Lower lobe of right lung (tissue), 2 donors: Measurements from ENCODE around the gene CSNK1D. TPM values are rescaled to one million over a fixed set of nuclear protein-coding genes. Genes with fewer than 3 reads are reported as not detected.

Experiments used
- ATAC-seq, 2 donors: fragments of 200-7000 bp; cut with Tn5 transposase; one replicate each; pipeline ENCODE4 v1.9.1; 2020 to 2022; ENCODE audit warnings: mild to moderate bottlenecking in 2 of 2, moderate library complexity in 2 of 2
- DNase-seq: peaks from one replicate; pipeline ENCODE4 v3.0.0-alpha.2; 2020
- H3K27ac ChIP-seq: fragments of 200-600 bp; one replicate; pipeline ENCODE4 v1.8.0; 2022
- H3K27me3 ChIP-seq: fragments of 200-600 bp; one replicate; pipeline ENCODE4 v1.8.0; 2022; ENCODE audit warnings: low read depth
- H3K36me3 ChIP-seq: fragments of 200-600 bp; one replicate; pipeline ENCODE4 v1.8.0; 2022; ENCODE audit warnings: mild to moderate bottlenecking
- H3K4me1 ChIP-seq: fragments of 200-600 bp; one replicate; pipeline ENCODE4 v1.8.0; 2022
- H3K4me3 ChIP-seq: fragments of 200-600 bp; one replicate; pipeline ENCODE4 v1.8.0; 2022; ENCODE audit warnings: mild to moderate bottlenecking
- H3K9me3 ChIP-seq: fragments of 200-600 bp; one replicate; pipeline ENCODE4 v1.8.0; 2022
- intact Hi-C: fragments of 100-400 bp; cut with DNase I; formaldehyde crosslinking; loops from one replicate; pipeline ENCODE4 v1.11.0; 2022
- total RNA-seq: library from RNA; stranded (reverse); fragmentation: NEBNext Ultra II Directional; extraction: Animal tissue kit (Norgen Biotek cat#: 25700); gene quantifications from one replicate; pipeline ENCODE4 v1.2.1, GENCODE V29; 2021
- TF ChIP-seq, protein P1 (sequence below): fragments of 200-600 bp; IDR thresholded peaks from one replicate; pipeline ENCODE4 v1.8.0; 2022; ENCODE audit warnings: antibody characterized with exemption, mild to moderate bottlenecking
- donor health status: DM: no; HTN: yes; CAD: no; lungs with severe emphysema.

Gene CSNK1D
- total RNA-seq, 1 donor from 2014 or later, result 146 TPM

- peaks cover 7% of the 10 kb centered on the region for H3K36me3 ChIP-seq
- H3K4me1 ChIP-seq, result peaks cover 27% of the 10 kb centered on the region
- H3K4me3 ChIP-seq, result no peak overlapping the region
- no peaks in the 10 kb centered on the region for H3K27me3 ChIP-seq
- TF ChIP-seq, protein P1, sequence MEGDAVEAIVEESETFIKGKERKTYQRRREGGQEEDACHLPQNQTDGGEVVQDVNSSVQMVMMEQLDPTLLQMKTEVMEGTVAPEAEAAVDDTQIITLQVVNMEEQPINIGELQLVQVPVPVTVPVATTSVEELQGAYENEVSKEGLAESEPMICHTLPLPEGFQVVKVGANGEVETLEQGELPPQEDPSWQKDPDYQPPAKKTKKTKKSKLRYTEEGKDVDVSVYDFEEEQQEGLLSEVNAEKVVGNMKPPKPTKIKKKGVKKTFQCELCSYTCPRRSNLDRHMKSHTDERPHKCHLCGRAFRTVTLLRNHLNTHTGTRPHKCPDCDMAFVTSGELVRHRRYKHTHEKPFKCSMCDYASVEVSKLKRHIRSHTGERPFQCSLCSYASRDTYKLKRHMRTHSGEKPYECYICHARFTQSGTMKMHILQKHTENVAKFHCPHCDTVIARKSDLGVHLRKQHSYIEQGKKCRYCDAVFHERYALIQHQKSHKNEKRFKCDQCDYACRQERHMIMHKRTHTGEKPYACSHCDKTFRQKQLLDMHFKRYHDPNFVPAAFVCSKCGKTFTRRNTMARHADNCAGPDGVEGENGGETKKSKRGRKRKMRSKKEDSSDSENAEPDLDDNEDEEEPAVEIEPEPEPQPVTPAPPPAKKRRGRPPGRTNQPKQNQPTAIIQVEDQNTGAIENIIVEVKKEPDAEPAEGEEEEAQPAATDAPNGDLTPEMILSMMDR, result no peak
- intact Hi-C loops, result no loop called here
- no peak for DNase-seq
- H3K9me3 ChIP-seq, result no peaks in the 10 kb centered on the region
- no peak for ATAC-seq
- no peak overlapping the region for H3K27ac ChIP-seq
Observed at GRCh38 chr17:82276938-82277337, 3.4 kb upstream of the CSNK1D start.

GRCh38 chr17:82275326-82275725 lies 1.8 kb upstream of the CSNK1D start:
- Histone ChIP-seq H3K4me3 (no peak overlapping the region), H3K9me3 (no peaks in the 10 kb centered on the region), H3K27ac (no peak overlapping the region), H3K4me1 (peaks cover 33% of the 10 kb centered on the region), H3K27me3 (no peaks in the 10 kb centered on the region), H3K36me3 (peaks cover 23% of the 10 kb centered on the region)
- ATAC-seq (no peak), DNase-seq (no peak)
- intact Hi-C loops, result no loop called here
- TF ChIP-seq, protein P1, result no peak

DNA sequence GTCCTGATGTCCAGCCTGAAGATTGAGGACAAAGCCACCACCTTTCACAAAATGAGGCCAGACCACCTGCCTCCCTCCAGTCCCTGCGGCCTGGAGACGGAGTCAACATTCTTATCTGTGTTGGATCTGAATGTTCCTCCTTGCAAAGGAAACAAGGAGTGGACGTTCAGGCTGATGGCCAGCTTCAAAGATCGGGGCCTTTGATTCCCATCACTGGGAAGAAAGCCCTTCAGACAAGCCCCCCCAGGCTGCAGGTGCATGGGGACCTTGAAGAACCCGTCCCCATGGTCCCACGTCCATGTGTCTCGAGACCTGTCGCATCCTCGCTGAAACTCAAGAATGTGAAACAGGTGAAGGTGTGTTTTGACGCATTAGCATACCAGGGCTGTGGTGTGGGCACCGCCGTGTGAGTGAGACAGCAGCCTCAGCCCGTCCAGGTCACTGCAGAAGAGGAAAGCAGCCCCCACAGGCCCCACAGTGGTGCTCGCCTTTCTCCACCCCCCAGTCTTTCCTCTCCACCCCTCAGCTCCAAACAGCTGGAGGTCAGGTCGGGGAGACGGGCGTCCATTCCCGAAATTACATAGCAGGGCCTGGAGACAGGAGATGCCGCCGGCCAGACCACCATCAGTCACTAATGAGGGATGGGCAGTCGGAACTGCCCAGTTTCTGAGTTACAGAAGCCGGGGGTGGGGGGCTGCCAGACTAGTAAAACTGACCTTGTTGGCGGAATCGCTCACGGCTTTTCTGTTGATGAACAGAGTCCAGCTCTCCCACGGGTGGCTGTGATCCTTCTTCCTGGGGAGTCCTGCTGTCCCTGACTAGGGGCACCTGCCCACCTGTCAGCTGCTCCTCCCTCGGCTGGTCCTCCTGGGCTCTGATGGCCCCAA lies 877 bp upstream of the CSNK1D start:
- H3K36me3 ChIP-seq, result peaks cover 33% of the 10 kb centered on the region
- ATAC-seq (no peak), DNase-seq (no peak)
- H3K9me3 ChIP-seq, result no peaks in the 10 kb centered on the region
- TF ChIP-seq, protein P1, result no peak
- H3K27ac ChIP-seq, result peak overlapping the region; percentile 99
- H3K4me1 ChIP-seq, result peaks cover 42% of the 10 kb centered on the region
- intact Hi-C loops, result no loop called here
- H3K27me3 ChIP-seq, result no peaks in the 10 kb centered on the region
- peak overlapping the region; percentile 92 for H3K4me3 ChIP-seq

DNA sequence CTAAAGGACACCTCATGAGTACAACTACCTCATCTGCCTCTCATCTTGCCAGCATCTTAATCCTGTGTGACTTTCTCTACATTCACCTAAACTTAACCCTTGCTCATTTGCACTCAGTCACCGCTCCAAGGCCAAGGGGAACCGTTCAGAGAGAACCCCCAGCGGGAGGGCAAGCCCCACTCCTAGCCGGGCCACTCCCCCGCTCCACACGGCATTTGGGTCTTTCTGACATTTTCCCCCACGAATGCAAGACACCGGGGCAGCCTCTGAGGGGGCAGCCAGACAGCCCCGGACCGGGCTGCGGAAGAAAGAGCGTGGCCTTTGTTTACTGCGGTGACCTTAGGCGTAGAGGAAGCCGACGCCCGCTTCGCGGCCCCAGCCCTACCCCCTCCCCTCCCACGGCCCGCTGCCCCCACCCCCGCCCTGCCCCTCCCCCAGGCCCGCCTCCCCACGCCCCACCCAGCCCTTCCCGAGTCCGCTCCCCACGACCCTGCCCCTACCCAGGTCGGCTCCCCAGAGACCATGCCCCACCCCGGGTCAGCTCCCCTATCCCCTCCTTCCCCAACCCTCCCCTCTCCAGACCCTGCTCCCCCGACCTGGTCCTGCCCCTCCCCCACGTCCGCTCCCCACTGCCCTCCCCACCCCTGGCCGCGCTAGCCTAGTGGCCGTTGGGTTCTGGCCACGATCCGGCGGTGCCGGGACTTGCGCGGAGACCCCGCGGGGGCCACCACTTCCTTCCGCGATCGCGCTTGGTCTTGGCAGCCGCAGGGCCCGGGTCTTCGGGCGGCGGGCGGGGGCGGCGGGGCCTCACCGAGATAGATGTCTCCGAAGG lies 789 bp downstream of the CSNK1D start:
- peaks cover 43% of the 10 kb centered on the region for H3K36me3 ChIP-seq
- DNase-seq (peak; percentile 73), ATAC-seq (peak; percentile 52 to 59)
- peak overlapping the region; percentile 99 for H3K27ac ChIP-seq
- H3K9me3 ChIP-seq, result no peaks in the 10 kb centered on the region
- intact Hi-C loops, result no loop called here
- peaks cover 59% of the 10 kb centered on the region for H3K4me1 ChIP-seq
- H3K4me3 ChIP-seq, result peak overlapping the region; percentile 92
- TF ChIP-seq, protein P1, result no peak
- H3K27me3 ChIP-seq, result no peaks in the 10 kb centered on the region

DNA sequence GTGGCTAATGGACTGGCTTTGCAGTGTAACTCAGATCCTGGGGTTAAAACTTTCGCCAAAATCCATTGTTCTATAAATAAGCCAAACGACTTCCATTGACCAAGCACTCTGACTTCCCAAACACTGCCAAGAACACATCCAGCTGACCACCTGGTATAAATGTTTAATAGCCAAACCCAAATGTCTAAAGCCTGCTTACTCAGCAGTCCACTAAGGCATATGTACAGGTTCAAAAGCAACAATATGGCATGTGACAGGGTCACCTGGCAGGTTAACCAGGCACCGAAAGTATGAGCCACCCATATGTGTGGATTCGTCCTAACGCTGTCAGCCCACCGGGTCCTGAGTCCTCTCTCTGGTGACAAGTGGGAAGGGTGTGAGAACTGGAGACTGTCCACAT lies 2.1 kb downstream of the CSNK1D start:
- ATAC-seq (no peak), DNase-seq (no peak)
- intact Hi-C loops, result no loop called here
- Histone ChIP-seq H3K4me1 (peaks cover 72% of the 10 kb centered on the region), H3K4me3 (peak overlapping the region; percentile 92), H3K27me3 (no peaks in the 10 kb centered on the region), H3K9me3 (no peaks in the 10 kb centered on the region), H3K36me3 (peaks cover 52% of the 10 kb centered on the region), H3K27ac (no peak overlapping the region)
- TF ChIP-seq, protein P1, result no peak
